Smooth muscle cell (in vitro differentiated cells): ENCODE data around the gene CNOT2. TPM values are rescaled to one million over a fixed set of nuclear protein-coding genes. Genes with fewer than 3 reads are reported as not detected.

ENCODE experiments used
- DNase-seq: peaks from one replicate; lab custom pipeline; 2025; ENCODE audit not compliant: unreplicated experiment; lab: John Stamatoyannopoulos, UW
- H2AFZ ChIP-seq: fragments of 200-600 bp; sonication (generic); 2 replicates; pipeline ENCODE4 v1.6.0; 2016; ENCODE audit warnings: antibody characterized with exemption, low read depth, mild to moderate bottlenecking
- H3F3A ChIP-seq: fragments of 200-600 bp; sonication (generic); 2 replicates; pipeline ENCODE4 v1.6.0; 2017; ENCODE audit warnings: antibody characterized with exemption, low read depth
- H3K27ac ChIP-seq: fragments of 200-600 bp; sonication (generic); 2 replicates; pipeline ENCODE4 v1.5.1; 2016; ENCODE audit warnings: low read depth, mild to moderate bottlenecking
- H3K27me3 ChIP-seq: fragments of 200-600 bp; sonication (generic); 2 replicates; pipeline ENCODE4 v1.6.1; 2016; ENCODE audit warnings: low read depth, mild to moderate bottlenecking
- H3K36me3 ChIP-seq: fragments of 200-600 bp; sonication (generic); 2 replicates; pipeline ENCODE4 v1.5.1; 2016; ENCODE audit warnings: low read depth
- H3K4me1 ChIP-seq: fragments of 200-600 bp; sonication (generic); 2 replicates; pipeline ENCODE4 v1.5.1; 2016; ENCODE audit warnings: low read depth
- H3K4me2 ChIP-seq: fragments of 200-600 bp; sonication (generic); 2 replicates; pipeline ENCODE4 v1.6.0; 2016; ENCODE audit warnings: mild to moderate bottlenecking
- H3K4me3 ChIP-seq: fragments of 200-600 bp; sonication (generic); 2 replicates; pipeline ENCODE4 v1.5.1; 2016; ENCODE audit warnings: mild to moderate bottlenecking
- H3K79me2 ChIP-seq: fragments of 200-600 bp; sonication (generic); 2 replicates; pipeline ENCODE4 v1.6.0; 2016; ENCODE audit warnings: low read depth, mild to moderate bottlenecking
- H3K9ac ChIP-seq: fragments of 200-600 bp; sonication (generic); 2 replicates; pipeline ENCODE4 v1.6.0; 2016; ENCODE audit warnings: low read depth
- H3K9me3 ChIP-seq: fragments of 200-600 bp; sonication (generic); replicated peaks from 2 replicates; pipeline ENCODE4 v1.5.1; 2016; ENCODE audit warnings: low read depth
- H4K20me1 ChIP-seq: fragments of 200-600 bp; sonication (generic); 2 replicates; pipeline ENCODE4 v1.6.0; 2016; ENCODE audit warnings: low read depth
- WGBS: methylation state at CpG from one replicate; pipeline ENCODE4 v1.1.7; 2016; ENCODE audit warnings: low lambda C conversion rate; 5-methylcytosine and 5-hydroxymethylcytosine counted together
- polyA plus RNA-seq: library from polyadenylated mRNA; unstranded; fragments of >200 nt; fragmentation: Nextera tagmentation; extraction: Ambion mirVana; gene quantifications from 2 replicates; pipeline ENCODE4 v1.2.1, GENCODE V29; 2016
- total RNA-seq: library from RNA; depleted of rRNA; stranded (reverse); fragments of >200 nt; gene quantifications from 2 replicates; pipeline ENCODE4 v1.2.3, GENCODE V29; 2014
- TF ChIP-seq, protein P1 (sequence below): fragments of 200-600 bp; sonication (generic); IDR thresholded peaks from 2 replicates; pipeline ENCODE4 v1.5.1; 2017; ENCODE audit warnings: borderline replicate concordance, mild to moderate bottlenecking, antibody characterized with exemption; ENCODE audit not compliant: insufficient read depth, poor library complexity, severe bottlenecking

The CNOT2 gene
- total and polyA plus RNA-seq, 2 experiments from 2014 or later: 94.5 to 172 TPM

DNA sequence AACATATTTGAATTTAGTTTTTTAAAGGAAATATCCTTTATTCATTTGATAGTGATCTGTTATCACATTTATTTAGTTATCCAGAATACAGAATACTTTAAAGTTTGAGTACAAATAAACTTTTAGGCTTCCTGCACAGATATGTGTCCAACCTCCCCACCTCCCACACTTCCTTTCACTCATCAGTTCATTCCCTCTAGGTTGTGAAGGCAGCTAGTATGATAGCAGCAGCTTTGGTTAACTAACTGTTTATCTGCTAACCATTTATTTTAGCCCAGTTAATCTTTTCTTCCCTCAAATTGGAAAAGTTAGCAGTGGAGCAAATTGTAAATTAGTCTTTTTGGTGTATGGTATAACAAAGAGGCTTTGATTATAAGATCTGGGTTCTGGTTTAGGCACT, 35.7 kb downstream of the CNOT2 start:
- Histone ChIP-seq H3K79me2 (peaks cover 100% of the 10 kb centered on the region), H3K27ac (no peak overlapping the region), H3F3A (no peaks in the 10 kb centered on the region), H3K36me3 (peaks cover 3% of the 10 kb centered on the region), H3K4me3 (no peak overlapping the region), H3K9me3 (no peaks in the 10 kb centered on the region), H3K9ac (no peak overlapping the region), H4K20me1 (peaks cover 99% of the 10 kb centered on the region), H3K4me2 (no peak overlapping the region), H3K27me3 (no peaks in the 10 kb centered on the region), H2AFZ (no peak overlapping the region), H3K4me1 (no peaks in the 10 kb centered on the region)
- TF ChIP-seq, protein P1, sequence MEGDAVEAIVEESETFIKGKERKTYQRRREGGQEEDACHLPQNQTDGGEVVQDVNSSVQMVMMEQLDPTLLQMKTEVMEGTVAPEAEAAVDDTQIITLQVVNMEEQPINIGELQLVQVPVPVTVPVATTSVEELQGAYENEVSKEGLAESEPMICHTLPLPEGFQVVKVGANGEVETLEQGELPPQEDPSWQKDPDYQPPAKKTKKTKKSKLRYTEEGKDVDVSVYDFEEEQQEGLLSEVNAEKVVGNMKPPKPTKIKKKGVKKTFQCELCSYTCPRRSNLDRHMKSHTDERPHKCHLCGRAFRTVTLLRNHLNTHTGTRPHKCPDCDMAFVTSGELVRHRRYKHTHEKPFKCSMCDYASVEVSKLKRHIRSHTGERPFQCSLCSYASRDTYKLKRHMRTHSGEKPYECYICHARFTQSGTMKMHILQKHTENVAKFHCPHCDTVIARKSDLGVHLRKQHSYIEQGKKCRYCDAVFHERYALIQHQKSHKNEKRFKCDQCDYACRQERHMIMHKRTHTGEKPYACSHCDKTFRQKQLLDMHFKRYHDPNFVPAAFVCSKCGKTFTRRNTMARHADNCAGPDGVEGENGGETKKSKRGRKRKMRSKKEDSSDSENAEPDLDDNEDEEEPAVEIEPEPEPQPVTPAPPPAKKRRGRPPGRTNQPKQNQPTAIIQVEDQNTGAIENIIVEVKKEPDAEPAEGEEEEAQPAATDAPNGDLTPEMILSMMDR: no peak
- DNase-seq: no peak

DNA sequence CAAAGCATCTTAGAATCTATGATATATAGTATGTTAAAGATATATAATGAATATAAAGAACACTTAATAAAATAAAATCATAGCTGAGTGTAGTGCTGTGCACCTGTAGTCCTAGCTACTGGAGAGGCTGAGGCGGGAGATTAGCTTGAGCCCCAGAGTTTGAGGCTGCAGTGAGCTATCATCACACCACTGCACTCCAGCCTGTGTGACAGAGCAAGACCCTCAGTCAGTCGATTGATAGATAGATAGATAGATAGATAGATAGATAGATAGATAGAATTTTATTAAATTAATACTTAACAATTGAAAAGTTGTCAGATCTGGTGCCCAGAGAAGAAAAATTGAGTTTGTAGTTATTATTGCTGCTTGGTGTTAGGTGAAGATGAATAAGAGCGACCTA, 40.0 kb downstream of the CNOT2 start:
- WGBS: 91% methylated on average over 3 of the region's 3 CpGs
- no peak overlapping the region for H2AFZ ChIP-seq
- H3K79me2 ChIP-seq: peaks cover 99% of the 10 kb centered on the region
- peaks cover 3% of the 10 kb centered on the region for H3K36me3 ChIP-seq
- peaks cover 94% of the 10 kb centered on the region for H4K20me1 ChIP-seq
- H3F3A ChIP-seq: no peaks in the 10 kb centered on the region
- TF ChIP-seq, protein P1: no peak
- peaks cover 3% of the 10 kb centered on the region for H3K4me1 ChIP-seq
- no peak overlapping the region for H3K4me3 ChIP-seq
- DNase-seq: no peak
- no peaks in the 10 kb centered on the region for H3K27me3 ChIP-seq
- H3K4me2 ChIP-seq: no peak overlapping the region
- H3K9ac ChIP-seq: no peak overlapping the region
- no peaks in the 10 kb centered on the region for H3K9me3 ChIP-seq
- H3K27ac ChIP-seq: no peak overlapping the region

DNA sequence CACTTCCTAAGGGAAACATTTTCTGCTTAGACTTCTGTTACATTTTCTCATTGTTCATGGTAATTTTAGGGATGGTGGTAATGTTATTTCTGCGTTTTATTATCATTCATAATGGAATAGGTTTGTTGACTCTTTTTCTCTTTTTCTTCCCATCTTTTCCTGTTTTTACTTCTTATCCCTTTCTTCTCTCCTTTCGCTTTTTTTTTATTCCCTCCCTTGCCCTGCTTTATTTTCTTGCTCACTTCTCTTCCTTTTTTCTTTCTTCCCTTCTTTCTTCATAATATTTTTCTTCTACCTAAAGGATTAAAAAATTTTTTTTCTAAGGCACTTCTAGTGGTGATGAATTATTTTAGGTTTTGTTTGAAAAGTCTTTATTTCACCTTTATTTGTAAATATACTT, 45.6 kb downstream of the CNOT2 start:
- no peak for DNase-seq
- Histone ChIP-seq H3K9ac (no peak overlapping the region), H3K4me2 (no peak overlapping the region), H2AFZ (no peak overlapping the region), H3F3A (no peaks in the 10 kb centered on the region), H3K4me1 (peaks cover 10% of the 10 kb centered on the region), H3K27ac (no peak overlapping the region), H3K79me2 (peaks cover 97% of the 10 kb centered on the region), H3K9me3 (no peaks in the 10 kb centered on the region), H3K4me3 (no peak overlapping the region), H3K36me3 (no peaks in the 10 kb centered on the region), H3K27me3 (no peaks in the 10 kb centered on the region), H4K20me1 (peaks cover 84% of the 10 kb centered on the region)
- TF ChIP-seq, protein P1: no peak
- WGBS: 85% methylated on average over 2 of the region's 2 CpGs

DNA sequence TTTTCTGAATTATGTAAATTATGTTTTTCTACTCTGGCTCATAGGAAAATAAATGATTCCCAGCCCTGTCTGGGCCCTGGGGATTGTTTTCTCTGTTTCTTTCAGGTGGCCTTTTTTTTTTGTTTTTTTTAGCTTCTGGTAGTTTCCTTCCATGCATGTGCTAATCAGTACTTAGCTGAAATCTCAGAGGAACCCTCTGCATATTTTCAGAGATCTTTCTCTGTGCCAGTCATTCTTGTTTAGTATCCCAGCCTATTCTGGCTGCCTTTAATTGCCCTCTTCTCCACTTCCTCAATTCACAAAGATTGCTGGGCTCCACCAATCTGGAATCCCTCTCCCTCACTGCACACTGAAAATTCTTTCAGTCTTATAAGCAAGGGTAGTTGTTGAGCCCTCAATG, 46.9 kb downstream of the CNOT2 start:
- DNase-seq: no peak
- Histone ChIP-seq H3F3A (no peaks in the 10 kb centered on the region), H3K4me3 (no peak overlapping the region), H3K9ac (no peak overlapping the region), H4K20me1 (peaks cover 82% of the 10 kb centered on the region), H3K36me3 (peaks cover 4% of the 10 kb centered on the region), H3K27ac (peak overlapping the region; percentile 7), H3K79me2 (peaks cover 94% of the 10 kb centered on the region), H2AFZ (no peak overlapping the region), H3K4me2 (no peak overlapping the region), H3K27me3 (no peaks in the 10 kb centered on the region), H3K9me3 (no peaks in the 10 kb centered on the region), H3K4me1 (peaks cover 10% of the 10 kb centered on the region)
- TF ChIP-seq, protein P1: no peak
